ENCODE data around the gene OXA1L.
"Not testable (repeated sequence)": the region's sequence is repeated elsewhere in the genome, so short reads cannot be mapped to it uniquely, and the experiment has no call there.

OXA1L gene

GRCh38 chr14:22769369-22769768 is 2.9 kb downstream of the OXA1L start:
- DNase-seq (ENCODE audit: low read depth) = no peak

DNA sequence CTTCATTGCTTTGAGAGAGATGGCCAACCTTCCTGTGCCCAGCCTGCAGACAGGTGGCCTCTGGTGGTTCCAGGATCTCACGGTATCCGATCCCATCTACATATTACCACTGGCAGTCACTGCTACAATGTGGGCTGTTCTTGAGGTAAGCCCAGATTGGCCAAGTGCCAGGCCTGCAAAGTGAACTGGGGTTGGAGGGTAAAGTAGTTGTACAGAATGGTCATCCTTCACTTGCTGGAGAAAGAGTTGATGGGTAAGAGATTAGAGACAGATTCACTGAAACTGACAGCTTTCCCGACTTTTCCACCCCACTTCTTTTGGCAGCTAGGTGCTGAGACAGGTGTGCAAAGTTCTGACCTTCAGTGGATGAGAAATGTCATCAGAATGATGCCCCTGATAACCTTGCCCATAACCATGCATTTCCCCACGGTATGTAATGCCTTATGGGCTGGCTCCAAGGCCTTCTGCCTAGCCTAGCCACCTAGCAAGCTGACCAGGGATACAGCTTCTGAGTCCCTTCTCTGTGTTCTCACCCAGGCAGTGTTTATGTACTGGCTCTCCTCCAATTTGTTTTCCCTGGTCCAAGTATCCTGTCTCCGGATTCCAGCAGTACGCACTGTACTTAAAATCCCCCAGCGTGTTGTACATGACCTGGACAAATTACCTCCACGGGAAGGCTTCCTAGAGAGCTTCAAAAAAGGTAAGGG is 4.1 kb downstream of the OXA1L start:
- DNase-seq (ENCODE audit: low read depth) = no peak

DNA sequence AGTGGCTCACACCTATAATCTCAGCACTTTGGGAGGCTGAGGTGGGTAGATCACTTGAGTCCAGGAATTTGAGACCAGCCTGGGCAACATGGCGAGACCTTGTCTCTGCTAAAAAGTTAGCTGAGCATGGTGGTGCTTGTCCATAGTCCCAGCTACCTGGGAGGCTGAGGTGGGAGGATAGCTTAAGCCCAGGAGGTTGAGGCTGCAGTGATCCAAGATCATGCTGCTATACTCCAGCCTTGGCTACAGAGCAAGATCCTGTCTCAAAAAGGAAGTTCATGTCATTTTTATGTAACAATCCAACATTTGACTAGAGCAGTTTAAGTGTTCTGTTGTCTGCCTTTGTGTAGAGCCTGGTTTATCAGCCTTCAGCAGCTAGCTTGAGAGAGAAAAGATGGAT is 6.2 kb downstream of the OXA1L start:
- DNase-seq (ENCODE audit: low read depth) = no peak

- no peak for DNase-seq (ENCODE audit: low read depth)
These were observed 6.9 kb downstream of the OXA1L start for GRCh38 chr14:22773162-22774010.

DNA sequence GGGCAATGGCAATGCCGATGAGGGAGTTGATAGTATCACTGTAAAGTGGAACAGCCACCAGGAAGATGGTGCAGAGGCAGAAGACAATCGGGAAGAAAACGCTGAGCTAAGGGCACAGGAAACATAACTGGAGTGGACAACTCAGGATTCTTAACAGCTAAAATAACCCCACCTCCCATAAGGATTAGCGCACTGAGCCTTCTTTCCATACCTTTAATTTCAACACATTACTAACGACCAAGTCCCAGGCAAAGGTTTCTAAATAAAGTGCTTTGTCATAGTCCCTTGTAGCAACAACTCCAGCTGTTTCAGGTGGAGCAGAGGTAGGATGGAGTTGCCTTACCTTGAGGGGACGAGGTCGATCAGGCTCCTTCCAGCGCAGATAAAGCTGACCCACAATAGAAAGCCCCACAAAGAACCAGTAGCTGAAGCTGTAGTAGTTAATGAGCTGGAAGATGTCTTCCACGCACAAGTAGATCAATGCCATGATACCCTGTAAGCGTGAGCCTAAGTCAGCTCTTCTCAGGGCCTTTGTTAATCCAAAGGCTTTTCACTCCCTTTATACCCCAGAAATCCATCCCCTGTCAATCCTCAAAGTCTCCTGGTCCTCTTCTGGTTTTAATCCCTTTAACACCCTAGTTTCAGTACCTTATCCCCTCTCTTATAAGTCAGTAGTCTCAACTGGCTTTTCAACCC is 7.7 kb downstream of the OXA1L start:
- no peak for DNase-seq (ENCODE audit: low read depth)

- no peak for DNase-seq (ENCODE audit: low read depth)
These were observed 9.7 kb downstream of the OXA1L start for GRCh38 chr14:22776215-22776614.

GRCh38 chr14:22776849-22777248 is 10.4 kb downstream of the OXA1L start:
- not testable (repeated sequence) for DNase-seq (ENCODE audit: low read depth)

GRCh38 chr14:22778084-22778483 is 11.6 kb downstream of the OXA1L start:
- no peak for DNase-seq (ENCODE audit: low read depth)

GRCh38 chr14:22780105-22780679 is 13.7 kb downstream of the OXA1L start:
- no peak for DNase-seq (ENCODE audit: low read depth)

DNA sequence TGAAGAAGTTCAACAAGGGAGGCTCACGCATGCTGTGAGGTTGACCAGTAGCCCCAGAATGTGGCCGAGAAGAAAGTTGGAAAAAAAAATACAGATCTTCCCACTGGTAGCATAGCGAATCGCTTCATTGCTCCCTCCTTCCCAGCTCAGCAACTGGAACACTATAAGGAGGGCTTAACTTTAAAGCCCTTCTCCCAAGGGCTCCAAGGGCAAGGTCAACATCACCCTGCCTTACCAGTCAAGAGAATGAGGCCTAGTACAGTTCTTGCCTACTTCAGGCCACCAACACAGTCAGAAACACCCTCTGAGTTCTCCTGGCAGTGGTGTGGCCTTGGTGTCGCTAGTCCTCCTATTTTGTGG is 14.4 kb downstream of the OXA1L start:
- DNase-seq (ENCODE audit: low read depth) = no peak

DNA sequence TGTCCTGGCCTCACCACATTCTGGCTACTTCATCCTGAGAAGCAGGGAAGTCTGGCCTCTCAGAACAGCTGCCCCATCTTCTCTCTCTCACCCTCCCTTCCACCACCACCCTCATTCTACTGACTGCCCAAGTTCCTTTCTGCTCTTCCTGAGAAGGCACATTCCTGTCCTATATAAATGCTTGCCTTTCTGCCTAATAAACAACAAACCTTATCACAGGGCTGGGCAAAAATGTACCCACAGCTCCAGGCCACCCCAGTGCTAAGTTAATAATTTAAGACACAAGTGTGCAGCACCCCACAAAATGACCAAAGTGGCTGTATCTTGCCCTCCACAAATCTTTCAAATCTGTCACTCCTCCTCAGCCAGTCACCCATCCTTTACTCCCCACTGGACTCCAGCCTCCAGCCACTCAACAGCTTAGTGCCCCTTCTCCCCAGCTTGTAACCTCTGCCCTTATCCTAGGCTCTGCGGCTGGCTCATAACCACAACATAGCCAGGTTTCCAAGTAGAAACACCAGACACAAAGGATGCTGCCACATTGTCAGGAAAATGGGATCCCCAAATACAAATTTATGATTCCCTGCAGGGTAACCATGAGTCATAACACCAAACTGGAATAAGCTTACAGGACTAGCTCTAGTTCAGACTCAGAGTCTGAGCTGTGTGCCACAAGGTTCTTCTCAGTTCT is 15.0 kb downstream of the OXA1L start:
- no peak for DNase-seq (ENCODE audit: low read depth)

DNA sequence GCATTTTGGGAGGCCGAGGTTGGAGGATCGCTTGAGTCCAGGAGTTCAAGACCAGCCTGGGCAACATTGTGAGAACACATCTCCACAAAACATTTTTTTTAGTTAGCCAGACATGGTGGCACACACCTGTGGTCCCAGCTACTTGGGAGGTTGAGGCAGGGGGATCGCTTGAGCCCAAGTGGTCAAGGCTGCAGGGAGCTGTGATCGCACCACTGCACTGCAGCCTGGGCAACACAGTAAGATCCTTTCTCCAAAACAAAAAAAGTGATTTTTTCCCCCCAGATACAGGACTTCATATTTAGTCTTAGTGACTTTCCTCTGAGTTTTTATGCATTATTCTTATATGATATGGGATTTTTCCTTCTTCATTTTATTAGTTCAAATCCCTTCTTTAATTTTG is 20.2 kb downstream of the OXA1L start:
- DNase-seq (ENCODE audit: low read depth) = no peak

- DNase-seq (ENCODE audit: low read depth) = no peak
These were observed 24.8 kb downstream of the OXA1L start for GRCh38 chr14:22791301-22791700.

DNA sequence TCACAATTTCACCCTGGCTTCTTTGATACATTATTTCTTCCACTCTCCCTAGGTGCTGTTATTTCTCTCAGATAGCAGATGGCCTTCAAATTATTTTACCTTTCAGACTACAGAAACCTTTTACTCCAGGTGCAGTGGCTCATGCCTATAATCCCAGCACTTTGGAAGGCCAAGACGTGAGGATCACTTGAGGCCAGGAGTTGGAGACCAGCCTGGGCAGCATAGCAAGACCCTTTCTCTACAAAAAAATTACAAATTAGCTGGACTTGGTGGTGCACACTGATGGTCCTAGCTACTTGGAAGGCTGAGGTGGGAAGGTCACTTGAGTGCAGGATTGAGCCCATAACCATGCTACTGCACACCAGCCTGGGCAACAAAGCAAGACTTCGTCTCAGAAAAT is 25.7 kb downstream of the OXA1L start:
- no peak for DNase-seq (ENCODE audit: low read depth)

DNA sequence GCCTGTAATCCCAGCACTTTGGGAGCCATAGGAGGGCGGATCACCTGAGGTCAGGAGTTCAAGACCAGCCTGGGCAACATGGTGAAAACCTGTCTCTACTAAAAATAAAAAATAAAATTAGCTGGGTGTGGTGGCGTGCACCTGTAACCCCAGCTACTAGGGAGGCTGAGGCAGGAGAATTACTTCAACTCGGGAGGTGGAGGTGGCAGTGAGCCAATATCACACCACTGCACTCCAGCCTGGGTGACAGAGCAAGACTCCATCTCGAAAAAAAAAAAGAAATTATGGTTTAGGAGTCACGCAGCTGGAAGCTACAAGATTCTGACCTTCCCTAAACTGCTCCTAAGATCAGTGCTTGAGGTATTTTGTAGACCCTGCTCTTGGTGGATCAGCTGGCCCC is 27.1 kb downstream of the OXA1L start:
- not testable (repeated sequence) for DNase-seq (ENCODE audit: low read depth)

DNA sequence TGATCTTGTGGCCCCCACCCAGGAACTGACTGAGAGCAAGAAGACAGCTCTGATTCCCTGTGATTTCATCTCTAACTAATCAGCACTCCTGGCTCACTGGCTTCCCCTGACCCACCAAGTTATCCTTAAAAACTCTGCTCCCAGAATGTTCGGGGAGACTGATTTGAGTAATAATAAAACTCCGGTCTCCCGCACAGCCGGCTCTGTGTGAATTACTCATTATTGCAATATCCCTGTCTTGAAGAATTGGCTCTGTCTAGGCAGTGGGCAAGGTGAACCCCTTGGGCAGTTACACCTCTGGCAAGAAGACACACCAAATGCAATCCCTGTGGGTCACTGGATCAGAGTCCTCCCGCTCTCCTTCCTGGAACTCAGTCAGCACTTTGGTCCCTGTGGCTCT is 27.5 kb downstream of the OXA1L start:
- DNase-seq (ENCODE audit: low read depth) = no peak

DNA sequence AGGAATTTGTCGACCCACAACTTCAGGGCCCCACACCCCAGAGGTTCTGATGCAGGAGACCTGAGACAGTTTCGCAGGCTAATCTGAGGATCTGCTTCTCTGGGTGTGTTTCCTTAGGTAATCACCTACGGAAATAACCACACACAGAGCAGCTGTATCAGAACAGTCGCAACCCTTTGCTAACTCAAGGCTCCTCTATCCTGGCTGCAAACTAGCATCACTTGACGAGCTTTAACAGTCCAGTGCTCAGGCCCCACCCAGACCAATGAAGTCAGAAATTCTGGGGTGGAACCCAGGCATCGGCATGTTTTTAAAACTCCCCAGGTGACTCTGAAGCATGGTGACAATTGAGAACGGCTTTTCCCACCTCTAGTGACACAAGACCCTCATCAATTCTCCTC is 28.1 kb downstream of the OXA1L start:
- no peak for DNase-seq (ENCODE audit: low read depth)

DNA sequence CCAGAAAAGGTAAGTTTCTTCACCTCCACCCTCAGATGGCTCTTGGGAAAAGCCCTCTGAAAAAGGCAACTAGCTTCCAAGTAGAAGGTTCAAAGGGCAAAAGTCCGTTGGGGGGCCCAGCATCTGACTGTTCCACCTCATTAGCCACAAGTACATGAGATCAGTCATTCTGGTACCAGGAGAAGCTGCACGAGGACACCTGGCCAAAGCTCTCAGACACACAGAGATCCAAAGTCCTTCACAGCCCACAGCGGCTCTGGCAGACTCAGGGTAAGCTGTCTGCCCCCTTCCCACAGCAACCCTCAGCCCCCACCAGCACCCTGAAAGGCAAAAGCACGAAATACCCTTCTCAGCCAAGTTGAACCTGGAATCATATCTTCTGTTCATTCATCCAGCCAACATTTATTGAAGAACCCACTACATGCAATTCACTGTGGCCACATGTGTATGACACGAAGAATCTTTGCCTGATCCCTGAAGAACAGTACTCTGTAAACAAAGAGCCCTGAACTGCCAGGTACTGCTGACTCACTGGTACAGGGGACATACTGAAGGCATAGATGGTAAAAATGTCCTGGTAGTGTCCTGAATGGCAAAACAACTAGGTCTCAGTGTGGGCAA is 29.7 kb downstream of the OXA1L start:
- no peak for DNase-seq (ENCODE audit: low read depth)

GRCh38 chr14:22797017-22797917 is 30.8 kb downstream of the OXA1L start:
- DNase-seq (ENCODE audit: low read depth) = no peak

GRCh38 chr14:22798528-22798927 is 32.0 kb downstream of the OXA1L start:
- DNase-seq (ENCODE audit: low read depth) = no peak

- no peak for DNase-seq (ENCODE audit: low read depth)
These were observed 33.9 kb downstream of the OXA1L start for GRCh38 chr14:22800346-22800745.
